Body of pancreas (tissue), 4 donors: ENCODE results near the gene CACNA1G.

ENCODE experiments used
- CTCF ChIP-seq, 7 experiments: fragments of 450-650 bp in 4 of 7; fragments of 200-600 bp in 3 of 7; sonication (generic) in 3 of 7; IDR thresholded peaks; one replicate each; pipeline ENCODE4 v1.5.1; 2016 to 2019; ENCODE audit warnings: antibody characterized with exemption in 7 of 7
- POLR2A ChIP-seq, 3 donors: fragments of 450-650 bp; IDR thresholded peaks; one replicate each; pipeline ENCODE4 v1.6.1; 2016; ENCODE audit warnings: antibody characterized with exemption in 3 of 3, mild to moderate bottlenecking in 2 of 3

DNA sequence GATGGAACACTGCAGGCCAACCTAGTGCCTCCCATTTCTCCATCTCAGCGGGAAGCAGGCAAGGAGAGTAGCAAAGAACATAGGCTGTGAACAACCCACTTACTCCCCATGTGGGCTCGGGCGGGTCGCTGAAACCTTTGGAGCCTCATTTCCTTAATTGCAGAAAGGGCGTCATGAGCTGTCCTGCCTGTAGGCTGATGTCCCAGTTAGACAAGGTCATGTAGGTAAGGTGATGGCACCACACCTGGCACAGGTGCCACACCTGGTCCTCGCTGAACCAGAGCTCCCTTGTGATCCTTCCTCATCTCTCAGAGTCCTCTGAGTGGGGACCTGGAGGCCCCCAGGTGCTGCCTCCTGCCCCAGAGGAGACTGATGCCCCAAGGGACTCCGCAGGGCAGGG is 97.1 kb downstream of the CACNA1G start:
- TF ChIP-seq CTCF (IDR thresholded peaks at IDR 0.05) = no peak
- no peak for TF ChIP-seq POLR2A (IDR thresholded peaks at IDR 0.05)
